Stimulated activated CD4-positive, alpha-beta T cell treated with anti-CD3 and anti-CD28 coated beads, Interleukin-1b, Interleukin-23, amount 100 ng/mL, for 24 hours (primary cell): ENCODE results near the gene DGUOK.
"Not testable (repeated sequence)": the region's sequence is repeated elsewhere in the genome, so short reads cannot be mapped to it uniquely, and the experiment has no call there.

Experiments
- DNase-seq, 4 experiments: peaks; one replicate each; pipeline ENCODE4 v3.0.0-alpha.2; 2020; ENCODE audit warnings: low read depth in 4 of 4, low spot score in 1 of 4

The DGUOK gene

GRCh38 chr2:73920577-73921545 lies 5.8 kb upstream of the DGUOK start:
- peak in 1 of 4 experiments; percentile 35 for DNase-seq

GRCh38 chr2:73921581-73921980 lies 5.1 kb upstream of the DGUOK start:
- DNase-seq: no peak

- DNase-seq: no peak
Measured at GRCh38 chr2:73922681-73923080, 4.0 kb upstream of the DGUOK start.

GRCh38 chr2:73925033-73925704 lies 1.5 kb upstream of the DGUOK start:
- no peak for DNase-seq

- DNase-seq: no peak
Measured at GRCh38 chr2:73925853-73926492, 707 bp upstream of the DGUOK start.

GRCh38 chr2:73927344-73927743 lies 664 bp downstream of the DGUOK start:
- no peak for DNase-seq

GRCh38 chr2:73928963-73929347 lies 2.3 kb downstream of the DGUOK start:
- no peak for DNase-seq

GRCh38 chr2:73930386-73930785 lies 3.7 kb downstream of the DGUOK start:
- no peak for DNase-seq

GRCh38 chr2:73931531-73932500 lies 5.1 kb downstream of the DGUOK start:
- DNase-seq: peak in 3 of 4 experiments; percentile 13 to 36 (median 25)

GRCh38 chr2:73933194-73933593 lies 6.5 kb downstream of the DGUOK start:
- DNase-seq: no peak

GRCh38 chr2:73935641-73936040 lies 9.0 kb downstream of the DGUOK start:
- DNase-seq: no peak

GRCh38 chr2:73937103-73937885 lies 10.6 kb downstream of the DGUOK start:
- no peak for DNase-seq

- DNase-seq: no peak
Measured at GRCh38 chr2:73937899-73938298, 11.2 kb downstream of the DGUOK start.

- DNase-seq: no peak
Measured at GRCh38 chr2:73938718-73939352, 12.2 kb downstream of the DGUOK start.

GRCh38 chr2:73939419-73939818 lies 12.7 kb downstream of the DGUOK start:
- DNase-seq: no peak

GRCh38 chr2:73940066-73940465 lies 13.4 kb downstream of the DGUOK start:
- not testable (repeated sequence) for DNase-seq

- DNase-seq: no peak
Measured at GRCh38 chr2:73942664-73943063, 16.0 kb downstream of the DGUOK start.

GRCh38 chr2:73944714-73945113 lies 18.0 kb downstream of the DGUOK start:
- no peak for DNase-seq

GRCh38 chr2:73946215-73946614 lies 19.5 kb downstream of the DGUOK start:
- DNase-seq: no peak
